Muscle of arm (tissue), 12 donors: ENCODE data around the gene VAV3. TPM values are rescaled to one million over a fixed set of nuclear protein-coding genes. Genes with fewer than 3 reads are reported as not detected.

Experiments
- DNase-seq: peaks from one replicate; pipeline ENCODE4 v3.0.0-alpha.2; 2013
- polyA plus RNA-seq, 12 donors: library from polyadenylated mRNA; unstranded; fragments of 120-200 nt; gene quantifications; one replicate each; pipeline ENCODE4 v1.2.1, GENCODE V29; 2013; ENCODE audit not compliant: insufficient read length in 12 of 12

The VAV3 gene
- polyA plus RNA-seq, 12 donors, result 4.6 to 15.2 (median 5.8) TPM; not detected in 1

DNA sequence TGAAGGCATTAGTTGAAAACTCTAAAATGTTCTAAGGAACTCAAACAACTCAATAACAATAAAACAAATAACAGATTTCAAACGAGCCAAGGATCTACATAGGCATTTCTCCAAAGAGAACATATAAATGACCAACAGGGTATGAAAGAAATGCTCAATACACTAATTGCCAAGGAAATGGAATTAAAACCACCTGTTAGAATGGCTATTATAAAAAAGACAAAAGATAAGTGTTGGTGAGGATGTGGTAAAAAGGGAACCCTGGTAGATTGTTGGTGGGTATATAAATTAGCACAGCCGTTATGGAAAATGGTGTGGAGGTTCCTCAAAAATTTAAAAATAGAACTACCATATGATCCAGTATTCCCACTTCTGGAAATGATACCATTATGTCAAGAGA, 9.1 kb upstream of the VAV3 start:
- no peak for DNase-seq

GRCh38 chr1:107972391-107973180, 7.6 kb upstream of the VAV3 start:
- DNase-seq, result no peak

GRCh38 chr1:107966550-107966949, 1.6 kb upstream of the VAV3 start:
- no peak for DNase-seq

DNA sequence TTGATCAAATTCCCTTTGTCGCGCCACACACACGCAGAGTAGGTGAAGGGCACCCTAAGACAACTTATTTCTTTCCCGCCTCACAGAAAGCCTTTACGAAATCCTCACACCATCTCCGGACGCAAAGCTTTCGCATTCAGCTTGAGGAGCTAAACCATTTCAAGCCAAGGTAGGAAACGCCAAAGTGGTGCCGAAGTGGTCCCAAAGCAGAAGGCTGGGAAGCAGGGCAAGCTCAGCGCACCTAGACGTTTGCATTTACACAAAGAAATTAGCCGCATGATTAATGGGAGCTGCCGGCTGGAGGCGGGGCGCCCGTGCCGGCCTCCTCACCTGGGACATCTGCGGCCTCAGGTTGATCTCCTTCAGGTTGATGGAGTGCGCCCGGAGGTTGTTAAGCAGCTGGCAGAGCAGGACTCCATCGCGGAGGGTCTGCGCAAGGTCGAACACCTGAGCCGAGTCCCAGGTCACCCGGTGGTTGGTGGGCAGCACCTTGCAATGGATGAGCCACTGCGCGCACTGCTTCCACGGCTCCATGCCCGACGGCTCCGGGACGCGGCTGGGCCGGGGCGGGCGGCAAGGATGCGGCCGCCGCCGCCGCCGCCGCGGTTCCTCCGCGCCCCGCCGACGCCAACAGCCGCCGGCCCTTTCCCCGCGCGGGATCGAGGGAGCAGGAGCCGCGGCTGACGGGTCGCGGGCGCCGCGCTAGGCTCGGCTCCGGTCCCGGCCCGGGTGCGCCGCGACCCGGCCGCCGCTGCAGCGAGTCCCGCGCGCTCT, 457 bp downstream of the VAV3 start:
- peak; percentile 23 for DNase-seq

GRCh38 chr1:107963601-107964335, 1.2 kb downstream of the VAV3 start:
- peak; percentile 24 for DNase-seq

GRCh38 chr1:107963008-107963407, 2.0 kb downstream of the VAV3 start:
- DNase-seq, result no peak

GRCh38 chr1:107954719-107955415, 10.1 kb downstream of the VAV3 start:
- no peak for DNase-seq

- no peak for DNase-seq
Observed at GRCh38 chr1:107954126-107954525, 10.9 kb downstream of the VAV3 start.

DNA sequence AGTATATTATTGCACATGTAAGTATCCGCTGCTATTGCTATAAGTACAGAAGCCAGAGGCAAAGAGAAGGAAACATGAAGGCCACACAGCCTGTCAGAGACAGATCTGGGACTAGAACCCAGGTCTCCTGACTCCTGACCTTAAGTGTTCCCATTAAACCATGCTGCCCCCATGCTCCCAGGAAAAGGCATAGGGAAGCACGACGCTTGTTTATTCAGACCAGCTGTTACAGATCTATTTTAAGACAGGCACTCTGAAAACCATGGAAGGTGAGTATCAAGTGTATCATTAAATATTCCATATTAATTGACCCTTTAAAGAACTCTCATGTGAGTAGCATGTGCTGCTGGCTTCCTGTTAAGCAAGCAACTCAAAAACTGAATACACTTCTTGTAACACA, 11.4 kb downstream of the VAV3 start:
- DNase-seq, result no peak

- no peak for DNase-seq
Observed at GRCh38 chr1:107952989-107953388, 12.0 kb downstream of the VAV3 start.

DNA sequence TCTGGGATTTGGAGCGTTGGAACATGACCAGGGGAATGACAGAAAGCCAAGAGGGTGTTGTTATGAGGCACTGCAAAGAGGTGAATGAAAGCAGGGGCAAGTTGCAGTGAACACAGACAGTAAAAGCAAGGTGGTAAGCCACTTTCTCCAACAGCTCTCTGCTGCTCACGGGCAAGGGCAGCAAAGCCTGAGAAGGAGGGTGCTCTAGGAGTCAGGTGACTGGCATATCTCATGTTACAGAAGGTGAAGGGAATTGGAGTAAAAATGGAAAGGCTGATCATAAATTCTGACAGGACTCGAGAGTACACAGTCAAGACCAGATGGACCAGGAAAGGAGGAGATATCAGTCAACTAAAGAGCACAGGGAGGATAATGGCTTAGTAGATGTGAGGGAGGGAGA, 14.5 kb downstream of the VAV3 start:
- no peak for DNase-seq

- DNase-seq, result no peak
Observed at GRCh38 chr1:107949467-107950253, 15.3 kb downstream of the VAV3 start.

DNA sequence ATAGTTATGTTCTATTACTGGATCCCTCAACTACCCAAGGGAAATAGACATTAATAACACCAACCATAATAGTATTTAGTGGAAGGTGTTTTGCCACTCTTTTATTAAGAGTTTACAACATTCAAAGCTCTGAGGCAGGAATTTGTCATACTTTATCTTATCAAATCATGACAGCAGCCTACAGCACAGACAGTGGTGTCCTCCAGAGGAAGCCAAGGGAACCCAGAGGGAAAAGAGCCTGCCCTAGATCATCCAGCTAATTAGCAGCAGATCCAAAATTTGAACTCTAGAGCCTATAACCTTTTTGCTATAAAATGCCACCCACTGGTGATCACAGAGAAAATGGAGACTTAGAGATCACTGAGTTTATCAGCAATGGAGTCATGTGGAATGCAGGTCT, 18.2 kb downstream of the VAV3 start:
- no peak for DNase-seq

DNA sequence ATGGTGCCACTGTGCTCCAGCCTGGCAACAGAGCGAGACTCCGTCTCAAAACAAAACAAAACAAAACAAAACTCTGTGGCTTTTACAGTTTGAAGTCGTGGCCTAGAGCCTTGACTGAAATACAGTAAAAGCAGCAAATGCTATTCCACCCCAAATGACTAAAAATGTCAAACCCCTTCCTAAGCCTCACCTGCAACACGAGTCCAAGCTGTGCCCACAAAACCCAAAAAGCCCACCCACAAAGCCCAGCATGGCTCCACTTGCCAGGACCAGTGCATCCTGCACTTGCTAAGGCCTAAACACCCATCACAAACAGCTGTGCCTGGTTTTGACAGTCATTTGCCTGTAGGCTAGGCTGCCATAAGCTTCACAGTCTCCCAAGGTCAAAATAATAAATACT, 21.3 kb downstream of the VAV3 start:
- no peak for DNase-seq

- DNase-seq, result no peak
Observed at GRCh38 chr1:107942814-107943213, 22.2 kb downstream of the VAV3 start.

- no peak for DNase-seq
Observed at GRCh38 chr1:107941531-107941930, 23.4 kb downstream of the VAV3 start.

DNA sequence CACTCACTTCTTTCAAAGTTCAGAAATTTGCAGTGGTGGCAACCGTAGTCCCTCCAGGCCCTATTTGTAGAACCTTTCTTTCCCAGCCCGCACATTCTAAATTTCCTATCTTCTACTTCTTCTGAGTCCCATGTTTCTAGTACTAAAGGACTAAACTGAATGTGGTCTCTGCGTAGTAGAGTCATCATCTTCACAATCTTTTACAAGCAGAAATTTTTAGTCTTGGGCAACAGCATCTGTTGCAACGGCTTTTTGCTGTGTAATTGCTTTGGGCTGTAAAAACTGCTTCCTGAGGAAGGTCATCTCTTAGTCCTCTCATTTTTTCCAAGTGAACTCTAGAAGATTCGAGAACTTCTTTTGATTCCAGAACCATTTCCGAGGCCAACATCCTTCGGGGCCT, 23.9 kb downstream of the VAV3 start:
- DNase-seq, result no peak

DNA sequence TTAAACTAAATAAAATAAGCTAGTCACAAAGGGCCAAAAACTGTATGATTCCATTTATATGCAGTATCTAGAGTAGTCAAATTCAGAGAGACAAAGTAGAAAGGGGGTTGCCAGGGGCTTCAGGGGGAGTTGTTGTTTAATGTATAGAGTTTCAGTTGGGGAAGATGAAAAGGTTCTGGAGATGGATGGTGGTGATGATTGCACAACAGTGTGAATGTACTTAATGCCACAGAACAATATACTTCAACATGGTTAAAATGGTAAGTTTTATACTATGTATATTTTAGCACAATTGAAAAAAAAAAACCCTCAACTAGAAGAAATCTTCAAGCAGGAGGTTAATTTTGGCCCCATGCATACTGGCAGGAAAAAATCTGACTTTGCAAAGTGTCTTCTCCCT, 24.3 kb downstream of the VAV3 start:
- DNase-seq, result no peak

DNA sequence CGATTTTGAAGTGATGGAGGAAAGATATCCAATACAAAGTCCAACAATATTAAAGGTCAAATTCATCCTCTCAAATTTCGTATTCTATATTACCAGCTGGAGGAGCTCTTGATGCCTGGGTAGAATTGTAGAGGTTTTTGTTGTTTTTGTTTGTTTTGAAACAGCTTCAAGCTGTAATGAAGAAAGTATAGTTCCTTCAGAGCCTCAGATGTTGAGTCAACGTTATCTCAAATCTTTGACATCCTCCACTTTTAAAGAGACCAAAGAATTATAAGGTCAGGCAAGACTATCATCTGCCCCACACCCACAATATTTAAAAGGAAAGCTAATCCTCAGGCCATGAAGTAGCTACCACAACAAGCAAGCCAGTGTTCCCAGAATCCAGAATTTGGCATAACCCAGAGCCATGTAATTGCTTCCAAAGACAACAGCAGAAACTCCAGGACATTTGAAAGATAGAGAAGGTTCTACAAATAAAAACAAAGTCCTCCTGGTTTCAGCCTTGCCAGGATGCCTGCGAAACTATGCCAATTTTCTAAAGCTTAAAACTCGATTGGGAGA, 24.9 kb downstream of the VAV3 start:
- DNase-seq, result no peak

GRCh38 chr1:107939256-107939655, 25.7 kb downstream of the VAV3 start:
- no peak for DNase-seq
